IMR-90 (cell line): ENCODE data around the gene ZNF385D.

ENCODE experiments used
- BHLHE40 ChIP-seq: fragments of 150-350 bp; IDR thresholded peaks from 2 replicates; pipeline ENCODE4 v1.6.1; 2016; ENCODE audit warnings: mild to moderate bottlenecking, low read depth, low read length
- CEBPB ChIP-seq: IDR thresholded peaks from 2 replicates; pipeline ENCODE4 v1.6.1; 2012; ENCODE audit warnings: low read depth, low read length, improper control_type of control experiment
- FOS ChIP-seq: fragments of 150-350 bp; IDR thresholded peaks from 2 replicates; pipeline ENCODE4 v1.6.1; 2016; ENCODE audit warnings: low read depth, low read length
- MAFK ChIP-seq: IDR thresholded peaks from 2 replicates; pipeline ENCODE4 v1.6.1; 2012; ENCODE audit warnings: low read depth, low read length, improper control_type of control experiment
- POLR2A ChIP-seq: IDR thresholded peaks from 2 replicates; pipeline ENCODE4 v1.6.1; 2012; ENCODE audit warnings: mild to moderate bottlenecking, low read depth, low read length
- RAD21 ChIP-seq: IDR thresholded peaks from 2 replicates; pipeline ENCODE4 v1.6.1; 2012; ENCODE audit warnings: low read length, improper control_type of control experiment
- SMC3 ChIP-seq: fragments of 150-350 bp; IDR thresholded peaks from 2 replicates; pipeline ENCODE4 v1.6.1; 2016; ENCODE audit warnings: low read depth, mild to moderate bottlenecking, antibody characterized with exemption, low read length, moderate library complexity
- TF ChIP-seq, protein P1 (sequence below): conservative IDR thresholded peaks from 2 replicates; pipeline ENCODE4 v1.5.1; 2012; ENCODE audit warnings: mild to moderate bottlenecking, low read depth, low read length, improper control_type of control experiment
- TF ChIP-seq, protein P2 (sequence below): fragments of 150-350 bp; IDR thresholded peaks from 2 replicates; pipeline ENCODE4 v1.6.1; 2017; ENCODE audit warnings: mild to moderate bottlenecking, antibody characterized with exemption, low read length, low read depth

DNA sequence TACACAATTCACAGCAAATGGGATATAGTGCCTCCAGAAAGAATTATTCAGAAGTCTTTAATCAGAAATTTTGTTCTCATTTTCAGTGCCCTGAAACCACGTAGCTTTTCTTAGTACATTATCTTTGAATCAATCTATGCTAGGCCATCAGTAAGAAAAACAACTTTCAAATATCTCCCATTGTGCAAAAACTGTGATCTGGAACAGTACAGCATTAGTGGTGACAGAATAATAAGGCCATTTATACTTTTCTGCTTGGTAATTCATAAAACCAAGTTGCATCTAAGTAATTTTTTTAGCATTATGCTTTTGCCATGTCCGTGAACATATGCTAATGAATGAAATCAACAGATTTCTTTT, 35.4 kb upstream of the ZNF385D start:
- TF ChIP-seq POLR2A, result no peak
- TF ChIP-seq, protein P1, sequence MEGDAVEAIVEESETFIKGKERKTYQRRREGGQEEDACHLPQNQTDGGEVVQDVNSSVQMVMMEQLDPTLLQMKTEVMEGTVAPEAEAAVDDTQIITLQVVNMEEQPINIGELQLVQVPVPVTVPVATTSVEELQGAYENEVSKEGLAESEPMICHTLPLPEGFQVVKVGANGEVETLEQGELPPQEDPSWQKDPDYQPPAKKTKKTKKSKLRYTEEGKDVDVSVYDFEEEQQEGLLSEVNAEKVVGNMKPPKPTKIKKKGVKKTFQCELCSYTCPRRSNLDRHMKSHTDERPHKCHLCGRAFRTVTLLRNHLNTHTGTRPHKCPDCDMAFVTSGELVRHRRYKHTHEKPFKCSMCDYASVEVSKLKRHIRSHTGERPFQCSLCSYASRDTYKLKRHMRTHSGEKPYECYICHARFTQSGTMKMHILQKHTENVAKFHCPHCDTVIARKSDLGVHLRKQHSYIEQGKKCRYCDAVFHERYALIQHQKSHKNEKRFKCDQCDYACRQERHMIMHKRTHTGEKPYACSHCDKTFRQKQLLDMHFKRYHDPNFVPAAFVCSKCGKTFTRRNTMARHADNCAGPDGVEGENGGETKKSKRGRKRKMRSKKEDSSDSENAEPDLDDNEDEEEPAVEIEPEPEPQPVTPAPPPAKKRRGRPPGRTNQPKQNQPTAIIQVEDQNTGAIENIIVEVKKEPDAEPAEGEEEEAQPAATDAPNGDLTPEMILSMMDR, result no peak
- no peak for TF ChIP-seq BHLHE40
- no peak for TF ChIP-seq RAD21
- TF ChIP-seq CEBPB, result no peak
- no peak for TF ChIP-seq SMC3
- TF ChIP-seq, protein P2, sequence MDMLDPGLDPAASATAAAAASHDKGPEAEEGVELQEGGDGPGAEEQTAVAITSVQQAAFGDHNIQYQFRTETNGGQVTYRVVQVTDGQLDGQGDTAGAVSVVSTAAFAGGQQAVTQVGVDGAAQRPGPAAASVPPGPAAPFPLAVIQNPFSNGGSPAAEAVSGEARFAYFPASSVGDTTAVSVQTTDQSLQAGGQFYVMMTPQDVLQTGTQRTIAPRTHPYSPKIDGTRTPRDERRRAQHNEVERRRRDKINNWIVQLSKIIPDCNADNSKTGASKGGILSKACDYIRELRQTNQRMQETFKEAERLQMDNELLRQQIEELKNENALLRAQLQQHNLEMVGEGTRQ, result no peak
- TF ChIP-seq FOS, result no peak
- TF ChIP-seq MAFK, result no peak
